ENCODE results near the gene NUPR1. TPM values are rescaled to one million over a fixed set of nuclear protein-coding genes. Genes with fewer than 3 reads are reported as not detected.
"Not testable (repeated sequence)": the region's sequence is repeated elsewhere in the genome, so short reads cannot be mapped to it uniquely, and the experiment has no call there.

The NUPR1 gene
- polyA plus RNA-seq, 3 donors, result 7.9 to 8.3 (median 8.1) TPM

GRCh38 chr16:28527985-28528384 lies 10.8 kb downstream of the NUPR1 start:
- no peak for DNase-seq (ENCODE audit: low read depth in 3 of 3, low spot score in 2 of 3)

- not testable (repeated sequence) for DNase-seq (ENCODE audit: low read depth in 3 of 3, low spot score in 2 of 3)
Measured at GRCh38 chr16:28527100-28527785, 11.5 kb downstream of the NUPR1 start.

GRCh38 chr16:28526201-28527099 lies 12.3 kb downstream of the NUPR1 start:
- no peak for DNase-seq (ENCODE audit: low read depth in 3 of 3, low spot score in 2 of 3)

GRCh38 chr16:28524681-28525171 lies 14.0 kb downstream of the NUPR1 start:
- no peak for DNase-seq (ENCODE audit: low read depth in 3 of 3, low spot score in 2 of 3)

GRCh38 chr16:28522792-28523191 lies 16.0 kb downstream of the NUPR1 start:
- DNase-seq (ENCODE audit: low read depth in 3 of 3, low spot score in 2 of 3), result no peak

GRCh38 chr16:28521436-28521835 lies 17.3 kb downstream of the NUPR1 start:
- DNase-seq (ENCODE audit: low read depth in 3 of 3, low spot score in 2 of 3), result no peak

GRCh38 chr16:28520672-28521071 lies 18.1 kb downstream of the NUPR1 start:
- DNase-seq (ENCODE audit: low read depth in 3 of 3, low spot score in 2 of 3), result no peak

- DNase-seq (ENCODE audit: low read depth in 3 of 3, low spot score in 2 of 3), result no peak
Measured at GRCh38 chr16:28514246-28514645, 24.5 kb downstream of the NUPR1 start.

- no peak for DNase-seq (ENCODE audit: low read depth in 3 of 3, low spot score in 2 of 3)
Measured at GRCh38 chr16:28513484-28514181, 25.1 kb downstream of the NUPR1 start.

GRCh38 chr16:28511801-28512789 lies 26.7 kb downstream of the NUPR1 start:
- DNase-seq (ENCODE audit: low read depth in 3 of 3, low spot score in 2 of 3), result no peak

GRCh38 chr16:28511031-28511430 lies 27.7 kb downstream of the NUPR1 start:
- no peak for DNase-seq (ENCODE audit: low read depth in 3 of 3, low spot score in 2 of 3)

GRCh38 chr16:28505489-28506137 lies 33.2 kb downstream of the NUPR1 start:
- no peak for DNase-seq (ENCODE audit: low read depth in 3 of 3, low spot score in 2 of 3)

- DNase-seq (ENCODE audit: low read depth in 3 of 3, low spot score in 2 of 3), result no peak
Measured at GRCh38 chr16:28504707-28505404, 33.9 kb downstream of the NUPR1 start.

GRCh38 chr16:28503470-28504259 lies 35.1 kb downstream of the NUPR1 start:
- DNase-seq (ENCODE audit: low read depth in 3 of 3, low spot score in 2 of 3), result no peak

GRCh38 chr16:28502290-28502689 lies 36.5 kb downstream of the NUPR1 start:
- no peak for DNase-seq (ENCODE audit: low read depth in 3 of 3, low spot score in 2 of 3)

GRCh38 chr16:28501258-28502232 lies 37.2 kb downstream of the NUPR1 start:
- DNase-seq (ENCODE audit: low read depth in 3 of 3, low spot score in 2 of 3), result no peak
